22Rv1 (cell line): ENCODE measurements around the gene METTL6.
"Not testable (repeated sequence)": the region's sequence is repeated elsewhere in the genome, so short reads cannot be mapped to it uniquely, and the experiment has no call there.

ENCODE experiments used
- ZFX ChIP-seq: fragments of 450-650 bp; IDR thresholded peaks from 2 replicates; pipeline ENCODE4 v1.6.1; 2017; ENCODE audit warnings: antibody characterized with exemption, borderline replicate concordance
- TF ChIP-seq, protein P1 (sequence below): fragments of 450-650 bp; IDR thresholded peaks from 2 replicates; pipeline ENCODE4 v1.5.1; 2017; ENCODE audit warnings: mild to moderate bottlenecking

DNA sequence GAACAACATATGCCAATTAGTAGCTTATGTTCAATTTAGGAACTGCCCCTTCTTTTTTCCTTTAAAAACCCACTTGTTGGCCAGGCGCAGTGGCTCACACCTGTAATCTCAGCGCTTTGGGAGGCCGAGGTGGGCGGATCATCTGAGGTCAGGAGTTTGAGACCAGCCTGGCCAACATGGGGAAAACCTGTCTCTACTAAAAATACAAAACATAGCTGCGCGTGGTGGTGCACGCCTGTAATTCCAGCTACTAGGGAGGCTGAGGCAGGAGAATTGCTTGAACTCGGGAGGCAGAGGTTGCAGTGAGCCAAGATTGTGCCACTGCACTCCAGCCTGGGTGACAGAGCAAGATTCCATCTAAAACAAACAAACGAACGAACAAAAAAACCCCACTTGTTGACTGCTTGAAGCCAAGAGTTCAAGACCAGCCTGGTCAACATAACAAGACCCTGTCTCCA, 42.1 kb downstream of the METTL6 start:
- TF ChIP-seq, protein P1, sequence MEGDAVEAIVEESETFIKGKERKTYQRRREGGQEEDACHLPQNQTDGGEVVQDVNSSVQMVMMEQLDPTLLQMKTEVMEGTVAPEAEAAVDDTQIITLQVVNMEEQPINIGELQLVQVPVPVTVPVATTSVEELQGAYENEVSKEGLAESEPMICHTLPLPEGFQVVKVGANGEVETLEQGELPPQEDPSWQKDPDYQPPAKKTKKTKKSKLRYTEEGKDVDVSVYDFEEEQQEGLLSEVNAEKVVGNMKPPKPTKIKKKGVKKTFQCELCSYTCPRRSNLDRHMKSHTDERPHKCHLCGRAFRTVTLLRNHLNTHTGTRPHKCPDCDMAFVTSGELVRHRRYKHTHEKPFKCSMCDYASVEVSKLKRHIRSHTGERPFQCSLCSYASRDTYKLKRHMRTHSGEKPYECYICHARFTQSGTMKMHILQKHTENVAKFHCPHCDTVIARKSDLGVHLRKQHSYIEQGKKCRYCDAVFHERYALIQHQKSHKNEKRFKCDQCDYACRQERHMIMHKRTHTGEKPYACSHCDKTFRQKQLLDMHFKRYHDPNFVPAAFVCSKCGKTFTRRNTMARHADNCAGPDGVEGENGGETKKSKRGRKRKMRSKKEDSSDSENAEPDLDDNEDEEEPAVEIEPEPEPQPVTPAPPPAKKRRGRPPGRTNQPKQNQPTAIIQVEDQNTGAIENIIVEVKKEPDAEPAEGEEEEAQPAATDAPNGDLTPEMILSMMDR: not testable (repeated sequence)
- not testable (repeated sequence) for TF ChIP-seq ZFX
